HG03159 (cell line): ENCODE data around the gene PDPN.
"Not testable (repeated sequence)": the region's sequence is repeated elsewhere in the genome, so short reads cannot be mapped to it uniquely, and the experiment has no call there.

Experiments
- ATAC-seq: cut with Tn5 transposase; IDR thresholded peaks from one replicate; pipeline ENCODE4 v1.9.1; 2021; ENCODE audit warnings: mild to moderate bottlenecking, moderate library complexity; ENCODE audit not compliant: unreplicated experiment

The PDPN gene

DNA sequence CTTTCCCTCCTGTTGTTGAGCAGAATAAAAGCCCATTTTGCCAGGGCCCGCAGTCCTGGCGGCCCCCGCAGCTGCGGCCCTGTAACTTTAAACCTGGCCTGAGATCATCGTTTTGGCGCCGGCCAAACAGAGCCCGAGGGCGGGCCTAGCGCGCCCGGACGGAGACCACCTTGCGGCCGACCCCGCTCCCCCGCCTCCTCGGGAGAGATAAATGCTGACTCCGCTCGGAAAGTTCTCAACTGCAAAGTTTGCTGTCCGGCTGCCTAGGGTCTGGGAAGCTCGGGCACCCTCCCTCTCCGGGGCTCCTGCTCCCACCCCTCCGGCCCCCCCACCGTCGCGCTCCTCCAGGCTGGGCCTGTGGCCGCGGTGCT is at the start of gene PDPN:
PDPN (plus strand) TSS at position 238 of the 371 bp plus-strand sequence. CDS start 202 bp downstream, outside the sequence.
- ATAC-seq, result no peak

DNA sequence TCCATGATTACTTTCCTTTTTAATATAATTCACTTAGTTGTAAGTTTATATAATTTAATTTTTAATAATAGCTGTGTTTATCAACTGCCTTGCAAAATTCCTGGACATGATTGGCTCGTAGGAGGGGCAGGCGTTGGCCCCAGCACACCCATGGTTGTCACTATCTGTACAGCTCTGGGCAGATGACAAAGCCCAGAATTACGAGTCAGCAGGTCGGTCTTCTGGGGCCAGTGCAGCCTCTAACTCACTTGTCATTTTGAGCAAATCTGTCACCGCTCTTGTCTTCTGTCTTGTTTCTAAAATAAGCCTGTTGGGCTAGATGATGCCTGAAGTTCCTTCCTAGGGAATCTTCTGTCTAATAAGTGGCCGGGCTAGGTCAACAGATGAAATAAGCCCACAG is 48.4 kb upstream of the PDPN start:
- ATAC-seq, result no peak

DNA sequence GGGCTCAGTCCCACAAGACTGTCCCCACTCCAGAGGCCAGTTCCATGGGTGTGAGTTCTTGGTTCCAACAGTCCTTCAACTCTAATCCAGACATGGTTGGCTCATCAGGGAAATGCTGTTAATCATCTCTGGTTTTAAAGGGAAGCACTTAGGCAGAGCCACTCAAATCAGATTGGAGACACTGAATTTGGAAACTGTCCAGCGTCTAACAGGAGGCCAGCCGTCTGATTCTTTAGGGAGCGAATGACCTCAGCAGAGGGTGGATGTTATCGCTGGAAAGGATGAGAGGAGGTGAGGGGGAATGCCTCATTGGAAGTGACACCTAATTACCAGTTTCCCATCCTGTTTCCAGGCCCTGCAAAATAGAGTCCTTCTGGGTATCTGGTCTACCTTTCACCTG is 47.1 kb upstream of the PDPN start:
- no peak for ATAC-seq

DNA sequence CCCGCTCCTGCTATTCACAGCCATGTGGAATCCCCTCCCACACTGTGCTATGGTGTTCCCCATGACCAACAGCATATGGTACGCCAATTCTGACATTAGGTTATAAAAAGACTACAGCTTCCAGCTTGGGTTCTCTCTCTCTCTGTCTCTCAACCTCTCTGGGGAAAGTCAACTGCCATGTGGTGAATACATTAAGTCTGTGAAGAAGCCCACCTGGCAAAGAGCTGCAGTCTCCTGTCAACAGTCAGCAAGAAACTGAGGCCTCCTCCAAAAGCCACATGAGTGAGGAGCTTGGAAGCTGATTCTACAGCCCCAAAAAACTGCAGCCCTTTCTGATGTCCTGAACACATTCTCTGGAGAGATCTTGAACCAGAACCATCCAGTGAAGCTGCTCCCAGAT is 44.8 kb upstream of the PDPN start:
- no peak for ATAC-seq

- no peak for ATAC-seq
Observed at GRCh38 chr1:13539683-13540082, 43.9 kb upstream of the PDPN start.

DNA sequence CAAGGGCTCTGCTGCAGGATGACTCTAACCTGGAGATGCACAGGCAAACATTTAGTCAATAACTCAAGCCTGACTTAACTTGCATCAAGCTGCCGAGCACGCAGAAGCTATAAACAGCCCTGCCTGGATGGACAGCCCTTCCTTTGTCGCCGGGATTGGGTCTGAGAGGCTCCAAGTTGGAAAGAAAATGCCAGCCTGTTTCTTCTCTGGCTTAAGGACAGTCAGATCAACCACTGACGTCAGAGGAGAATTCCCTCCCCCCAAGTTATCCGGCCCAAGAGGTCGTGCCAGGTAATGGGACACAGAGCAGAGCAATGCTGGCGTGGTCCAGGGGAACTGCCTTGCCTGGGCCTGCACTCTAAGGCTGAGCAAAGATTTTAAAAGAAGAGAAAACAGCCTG is 42.8 kb upstream of the PDPN start:
- ATAC-seq, result no peak

- no peak for ATAC-seq
Observed at GRCh38 chr1:13541435-13542215, 42.0 kb upstream of the PDPN start.

GRCh38 chr1:13543451-13544220 is 40.0 kb upstream of the PDPN start:
- ATAC-seq, result no peak

- no peak for ATAC-seq
Observed at GRCh38 chr1:13544221-13544556, 39.4 kb upstream of the PDPN start.

DNA sequence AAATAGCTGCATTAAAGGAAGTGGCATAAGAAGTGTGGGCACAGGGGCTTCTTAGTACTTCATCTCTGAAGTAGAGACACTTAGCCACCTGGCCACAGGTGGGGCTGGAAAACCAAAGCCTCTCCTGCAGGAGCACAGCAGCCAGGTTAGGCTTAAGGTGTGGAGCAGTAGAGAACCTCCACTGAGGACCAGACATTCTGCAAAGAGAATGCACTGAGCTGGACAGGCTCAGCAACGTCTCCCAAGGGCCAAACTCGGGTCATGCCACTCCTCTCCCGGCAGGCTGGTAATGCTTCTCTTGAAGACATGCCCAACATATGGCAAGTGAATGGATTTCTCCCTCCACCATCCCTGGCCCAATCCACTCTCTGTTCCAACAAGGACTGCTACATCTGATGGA is 36.8 kb upstream of the PDPN start:
- no peak for ATAC-seq

DNA sequence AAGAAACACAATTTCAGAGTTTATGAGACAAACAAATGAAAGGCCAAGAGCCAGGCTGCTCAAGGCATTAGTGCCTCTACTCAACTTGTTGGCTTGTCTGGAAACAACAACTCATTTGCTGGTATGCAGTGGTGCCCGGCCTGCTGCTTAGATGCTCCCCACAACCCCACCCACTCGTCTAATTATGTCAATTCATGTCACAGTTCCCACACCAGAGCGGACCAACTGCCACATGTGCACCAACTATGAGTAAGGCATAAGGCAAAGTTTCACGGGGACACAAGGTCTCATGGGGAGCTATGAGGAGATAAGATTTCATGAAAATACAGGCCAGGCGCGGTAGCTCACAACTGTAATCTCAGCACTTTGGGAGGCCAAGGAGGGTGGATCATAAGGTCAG is 35.4 kb upstream of the PDPN start:
- no peak for ATAC-seq

- no peak for ATAC-seq
Observed at GRCh38 chr1:13549021-13549420, 34.6 kb upstream of the PDPN start.

- no peak for ATAC-seq
Observed at GRCh38 chr1:13549521-13549920, 34.1 kb upstream of the PDPN start.

DNA sequence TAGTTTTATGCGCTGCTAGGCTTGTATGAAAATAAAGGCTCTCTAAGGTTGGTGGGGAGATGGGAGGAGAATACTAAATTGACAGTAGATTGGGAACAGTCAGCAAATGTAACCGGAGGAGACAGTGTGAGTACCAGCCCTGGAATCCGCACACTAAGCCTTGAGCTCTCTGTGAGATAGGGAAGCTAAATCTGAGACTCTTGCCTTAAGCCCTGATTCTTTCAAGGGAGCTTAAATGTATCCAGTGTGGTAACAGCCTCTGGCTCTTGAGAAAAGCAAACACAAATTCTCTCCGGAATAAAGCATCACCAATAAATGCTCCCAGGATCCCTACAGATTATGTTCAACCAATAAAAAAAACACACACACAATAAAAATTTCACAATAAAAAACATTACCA is 33.0 kb upstream of the PDPN start:
- ATAC-seq, result no peak

DNA sequence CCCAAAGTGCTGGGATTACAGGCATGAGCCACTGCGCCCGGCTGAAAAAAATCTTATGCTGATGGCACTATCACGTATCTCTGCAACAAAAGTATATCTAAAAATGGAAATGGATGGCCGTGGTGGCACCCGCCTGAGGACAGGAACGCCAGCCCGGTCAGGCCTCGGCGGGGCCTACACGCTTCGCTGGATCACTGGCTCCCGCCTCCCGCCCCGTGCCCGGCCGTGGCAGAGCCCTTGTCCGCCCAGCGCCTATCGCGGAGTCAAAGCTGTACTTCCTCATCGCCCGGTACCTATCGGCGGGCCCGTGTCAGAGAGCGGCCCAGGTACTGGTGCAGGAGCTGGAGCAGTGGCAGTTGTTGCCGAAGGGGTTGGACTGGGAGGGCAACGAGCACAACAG is 28.8 kb upstream of the PDPN start:
- ATAC-seq, result no peak

DNA sequence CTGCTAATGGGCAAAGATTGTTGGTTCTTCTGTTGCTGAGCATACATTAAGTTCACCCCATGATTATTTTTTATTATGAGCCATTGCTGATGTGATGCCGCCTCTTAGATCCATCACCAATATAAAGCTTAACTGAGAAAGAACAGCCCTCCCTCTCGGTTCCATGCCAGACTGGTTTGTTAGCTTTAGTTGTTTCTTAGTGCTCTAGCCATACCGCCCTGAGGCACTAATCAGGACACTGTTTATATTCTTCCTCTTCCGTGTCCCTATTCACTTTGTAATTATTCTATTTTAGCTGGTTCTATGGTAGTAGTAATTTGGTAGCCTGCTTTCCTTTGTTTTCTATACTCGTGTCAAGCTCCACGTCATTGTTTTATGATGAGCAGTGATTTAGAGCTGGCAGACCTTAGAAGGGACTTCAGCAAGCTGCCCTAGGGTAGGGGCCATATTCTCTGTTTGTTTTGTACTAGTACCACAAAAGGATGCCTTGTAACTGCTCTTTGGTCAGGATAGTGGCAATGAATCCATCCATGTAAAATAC is 27.3 kb upstream of the PDPN start:
- ATAC-seq, result no peak

GRCh38 chr1:13560541-13560940 is 23.1 kb upstream of the PDPN start:
- ATAC-seq, result no peak

DNA sequence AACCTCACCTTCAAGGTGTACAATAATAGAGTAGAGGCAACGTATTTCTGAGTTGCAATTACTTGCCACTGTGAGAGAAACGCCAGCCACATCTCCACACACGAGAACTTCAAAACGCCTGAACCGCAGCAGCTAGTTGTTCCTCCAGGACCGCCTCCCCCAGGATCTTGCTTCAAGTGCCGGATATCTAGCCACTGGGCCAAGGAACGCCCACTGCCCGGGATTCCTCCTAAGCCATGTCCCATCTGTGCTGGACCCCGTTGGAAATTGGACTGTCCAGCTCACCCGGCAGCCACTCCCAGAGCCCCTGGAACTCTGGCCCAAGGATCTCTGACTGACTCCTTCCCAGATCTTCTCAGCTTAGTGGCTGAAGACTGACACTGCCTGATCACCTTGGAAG is 20.7 kb upstream of the PDPN start:
- not testable (repeated sequence) for ATAC-seq

DNA sequence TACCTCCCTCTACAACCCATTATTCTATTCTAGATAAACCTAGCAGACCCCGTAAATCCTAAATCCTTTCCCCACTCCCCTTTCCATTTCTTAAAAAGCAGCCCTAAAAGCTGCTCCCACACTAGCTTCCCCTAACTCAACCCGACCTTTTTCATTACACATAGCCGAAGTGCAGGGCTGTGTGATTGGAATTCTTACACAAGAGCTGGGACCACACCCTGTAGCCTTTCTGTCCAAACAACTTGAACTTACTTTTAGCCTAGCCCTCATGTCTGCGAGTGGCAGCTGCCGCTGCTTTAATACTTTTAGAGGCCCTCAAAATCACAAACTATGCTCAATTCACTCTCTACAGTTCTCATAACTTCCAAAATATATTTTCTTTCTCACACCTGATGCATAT is 19.6 kb upstream of the PDPN start:
- no peak for ATAC-seq

GRCh38 chr1:13570435-13570834 is 13.2 kb upstream of the PDPN start:
- not testable (repeated sequence) for ATAC-seq

DNA sequence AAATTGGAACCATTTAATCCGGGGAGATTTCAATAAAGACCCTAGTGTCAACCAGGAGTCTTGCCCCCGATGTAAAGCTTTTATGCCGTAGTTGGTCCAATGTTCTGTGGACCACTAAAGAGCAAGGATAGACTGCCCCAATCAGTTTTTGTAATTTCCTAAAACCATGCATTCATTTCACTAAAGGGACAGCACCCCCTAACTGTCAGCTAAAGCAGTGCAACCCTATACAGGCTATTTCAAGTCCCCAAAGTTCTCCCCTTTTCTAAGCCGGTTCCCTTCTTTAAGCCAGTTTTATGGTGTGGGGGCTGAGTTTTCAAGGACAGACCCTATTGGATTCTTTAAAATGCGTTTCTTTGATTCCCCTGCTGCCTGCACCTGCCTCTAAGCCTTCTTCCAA is 12.7 kb upstream of the PDPN start:
- ATAC-seq, result no peak

DNA sequence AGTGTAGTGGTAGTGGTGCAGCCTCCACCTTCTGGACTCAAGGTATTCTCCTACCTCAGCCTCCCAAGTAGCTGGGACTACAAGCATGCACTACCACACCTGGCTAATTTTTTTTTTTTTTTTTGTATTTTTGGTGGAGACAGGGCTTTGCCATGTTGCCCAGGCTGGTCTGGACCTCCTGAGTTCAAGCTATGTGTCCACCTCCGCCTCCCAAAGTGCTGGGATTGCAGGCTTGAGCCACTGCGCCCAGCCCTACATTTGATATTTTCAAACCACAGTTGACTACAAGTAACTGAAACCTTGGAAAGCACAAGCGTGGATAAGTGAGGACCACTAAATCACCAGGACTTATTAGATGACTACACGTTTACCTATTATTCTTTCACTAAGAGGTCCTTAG is 10.0 kb upstream of the PDPN start:
- no peak for ATAC-seq
